Panc1 (cell line): Measurements from ENCODE around the gene DYTN. TPM values are rescaled to one million over a fixed set of nuclear protein-coding genes. Genes with fewer than 3 reads are reported as not detected.

Experiments used
- ATAC-seq: fragments of 200-7000 bp; cut with Tn5 transposase; 2 replicates; pipeline ENCODE4 v1.9.1; 2020; ENCODE audit warnings: mild to moderate bottlenecking, moderate library complexity
- BruUV-seq: library from RNA; stranded (reverse); fragments of 400-500 nt; replicated peaks from 2 replicates; lab custom pipeline; 2021; lab: Mats Ljungman, UMichigan
- CTCF ChIA-PET: fragments of 300-600 bp; sonication (Branson Sonifier 250); formaldehyde crosslinking; loops from one replicate; lab custom pipeline; 2022; ENCODE audit warnings: antibody characterized with exemption; lab: Charles Lee
- POLR2A ChIA-PET: fragments of 300-600 bp; sonication (Branson Sonifier 250); formaldehyde crosslinking; loops from one replicate; lab custom pipeline; 2022; ENCODE audit warnings: antibody characterized with exemption; lab: Charles Lee
- DNase-seq: peaks from one replicate; pipeline ENCODE4 v3.0.0-alpha.2; 2010; ENCODE audit warnings: low read depth, low spot score
- H3K27ac ChIP-seq: 2 replicates; pipeline ENCODE4 v1.5.1; 2011; ENCODE audit warnings: mild to moderate bottlenecking, low read length, inconsistent platforms
- H3K27me3 ChIP-seq: fragments of 200-500 bp; sonication (Bioruptor generic); 2 replicates; pipeline ENCODE4 v1.6.0; 2014; ENCODE audit warnings: low read length, inconsistent platforms; ENCODE audit not compliant: control insufficient read depth, insufficient read depth
- H3K36me3 ChIP-seq: fragments of 200-500 bp; sonication (Bioruptor generic); 2 replicates; pipeline ENCODE4 v1.5.1; 2014; ENCODE audit warnings: inconsistent platforms, mild to moderate bottlenecking, low read length, moderate library complexity; ENCODE audit not compliant: control insufficient read depth, insufficient read depth
- H3K4me1 ChIP-seq: 2 replicates; pipeline ENCODE4 v1.5.1; 2011; ENCODE audit warnings: inconsistent platforms, mild to moderate bottlenecking, low read length, moderate library complexity; ENCODE audit not compliant: control insufficient read depth, insufficient read depth
- H3K4me3 ChIP-seq, 2 experiments: 2 replicates each; pipeline ENCODE4 v1.5.1; 2011 to 2012; ENCODE audit warnings: low read depth in 2 of 2, low read length in 2 of 2, mild to moderate bottlenecking in 2 of 2, inconsistent platforms in 1 of 2, moderate library complexity in 1 of 2
- H3K9me3 ChIP-seq: fragments of 200-500 bp; sonication (Bioruptor generic); 2 replicates; pipeline ENCODE4 v1.5.1; 2014; ENCODE audit warnings: low read depth, mild to moderate bottlenecking, inconsistent platforms, low read length, moderate library complexity; ENCODE audit not compliant: control insufficient read depth, insufficient read depth
- POLR2AphosphoS5 ChIP-seq: IDR thresholded peaks from 2 replicates; pipeline ENCODE4 v1.6.1; 2012; ENCODE audit warnings: mild to moderate bottlenecking, low read depth, low read length, moderate library complexity
- SIN3A ChIP-seq: IDR thresholded peaks from 2 replicates; pipeline ENCODE4 v1.6.1; 2012; ENCODE audit warnings: low read depth, mild to moderate bottlenecking, low read length, moderate library complexity, borderline replicate concordance; ENCODE audit not compliant: insufficient read depth
- TCF7L2 ChIP-seq: IDR thresholded peaks from 2 replicates; pipeline ENCODE4 v1.6.1; 2011; ENCODE audit warnings: mild to moderate bottlenecking, low read depth, low read length, inconsistent platforms
- in situ Hi-C: cut with HindIII; loops from 2 replicates; pipeline ENCODE4 v1.10.0; 2016; ENCODE audit warnings: low sequenced_read_pairs, low pct_unique_long_range_greater_than_20kb
- intact Hi-C: fragments of 100-400 bp; cut with micrococcal nuclease; formaldehyde crosslinking; loops from one replicate; pipeline ENCODE4 v1.10.0; 2022; ENCODE audit not compliant: unreplicated experiment
- total RNA-seq: library from RNA; stranded (reverse); gene quantifications from one replicate; pipeline ENCODE4 v1.2.1, GENCODE V29; 2021; ENCODE audit not compliant: unreplicated experiment
- TF ChIP-seq, protein P1 (sequence below): fragments of 450-650 bp; IDR thresholded peaks from 2 replicates; pipeline ENCODE4 v1.5.1; 2017; ENCODE audit warnings: mild to moderate bottlenecking
- TF ChIP-seq, protein P2 (sequence below), 2 experiments: IDR thresholded peaks; 2 replicates each; pipeline ENCODE4 v1.6.1; 2011 to 2012; ENCODE audit warnings: low read depth in 2 of 2, control low read depth in 1 of 2, low read length in 1 of 2, mild to moderate bottlenecking in 1 of 2, moderate library complexity in 1 of 2; ENCODE audit not compliant: insufficient read depth in 1 of 2

DYTN gene
- total RNA-seq, 1 experiment from 2014 or later = not detected

DNA sequence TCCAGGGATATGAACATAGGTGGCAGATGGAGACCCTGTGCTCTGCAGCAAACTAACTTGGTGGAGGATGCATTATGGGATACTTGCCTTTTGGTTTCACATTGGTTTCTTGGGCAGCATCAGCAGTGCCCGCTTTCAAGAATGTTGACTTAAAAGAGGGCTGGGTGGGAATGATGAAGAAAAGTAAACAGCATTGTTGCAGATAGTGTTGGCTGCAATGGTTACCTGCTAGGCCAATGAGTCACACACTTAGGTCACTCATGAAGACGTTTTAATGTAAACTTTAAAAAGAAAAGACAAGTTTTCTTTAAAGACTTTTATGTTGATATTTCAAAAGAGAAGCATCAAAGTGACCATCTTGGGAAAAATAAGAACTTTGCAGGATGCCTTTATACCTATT is 102.0 kb downstream of the DYTN start:
- no peaks in the 10 kb centered on the region for H3K4me1 ChIP-seq
- H3K9me3 ChIP-seq = no peaks in the 10 kb centered on the region
- no peak for TF ChIP-seq SIN3A
- TF ChIP-seq, protein P1, sequence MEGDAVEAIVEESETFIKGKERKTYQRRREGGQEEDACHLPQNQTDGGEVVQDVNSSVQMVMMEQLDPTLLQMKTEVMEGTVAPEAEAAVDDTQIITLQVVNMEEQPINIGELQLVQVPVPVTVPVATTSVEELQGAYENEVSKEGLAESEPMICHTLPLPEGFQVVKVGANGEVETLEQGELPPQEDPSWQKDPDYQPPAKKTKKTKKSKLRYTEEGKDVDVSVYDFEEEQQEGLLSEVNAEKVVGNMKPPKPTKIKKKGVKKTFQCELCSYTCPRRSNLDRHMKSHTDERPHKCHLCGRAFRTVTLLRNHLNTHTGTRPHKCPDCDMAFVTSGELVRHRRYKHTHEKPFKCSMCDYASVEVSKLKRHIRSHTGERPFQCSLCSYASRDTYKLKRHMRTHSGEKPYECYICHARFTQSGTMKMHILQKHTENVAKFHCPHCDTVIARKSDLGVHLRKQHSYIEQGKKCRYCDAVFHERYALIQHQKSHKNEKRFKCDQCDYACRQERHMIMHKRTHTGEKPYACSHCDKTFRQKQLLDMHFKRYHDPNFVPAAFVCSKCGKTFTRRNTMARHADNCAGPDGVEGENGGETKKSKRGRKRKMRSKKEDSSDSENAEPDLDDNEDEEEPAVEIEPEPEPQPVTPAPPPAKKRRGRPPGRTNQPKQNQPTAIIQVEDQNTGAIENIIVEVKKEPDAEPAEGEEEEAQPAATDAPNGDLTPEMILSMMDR = no peak
- TF ChIP-seq POLR2AphosphoS5 = no peak
- TF ChIP-seq, protein P2, sequence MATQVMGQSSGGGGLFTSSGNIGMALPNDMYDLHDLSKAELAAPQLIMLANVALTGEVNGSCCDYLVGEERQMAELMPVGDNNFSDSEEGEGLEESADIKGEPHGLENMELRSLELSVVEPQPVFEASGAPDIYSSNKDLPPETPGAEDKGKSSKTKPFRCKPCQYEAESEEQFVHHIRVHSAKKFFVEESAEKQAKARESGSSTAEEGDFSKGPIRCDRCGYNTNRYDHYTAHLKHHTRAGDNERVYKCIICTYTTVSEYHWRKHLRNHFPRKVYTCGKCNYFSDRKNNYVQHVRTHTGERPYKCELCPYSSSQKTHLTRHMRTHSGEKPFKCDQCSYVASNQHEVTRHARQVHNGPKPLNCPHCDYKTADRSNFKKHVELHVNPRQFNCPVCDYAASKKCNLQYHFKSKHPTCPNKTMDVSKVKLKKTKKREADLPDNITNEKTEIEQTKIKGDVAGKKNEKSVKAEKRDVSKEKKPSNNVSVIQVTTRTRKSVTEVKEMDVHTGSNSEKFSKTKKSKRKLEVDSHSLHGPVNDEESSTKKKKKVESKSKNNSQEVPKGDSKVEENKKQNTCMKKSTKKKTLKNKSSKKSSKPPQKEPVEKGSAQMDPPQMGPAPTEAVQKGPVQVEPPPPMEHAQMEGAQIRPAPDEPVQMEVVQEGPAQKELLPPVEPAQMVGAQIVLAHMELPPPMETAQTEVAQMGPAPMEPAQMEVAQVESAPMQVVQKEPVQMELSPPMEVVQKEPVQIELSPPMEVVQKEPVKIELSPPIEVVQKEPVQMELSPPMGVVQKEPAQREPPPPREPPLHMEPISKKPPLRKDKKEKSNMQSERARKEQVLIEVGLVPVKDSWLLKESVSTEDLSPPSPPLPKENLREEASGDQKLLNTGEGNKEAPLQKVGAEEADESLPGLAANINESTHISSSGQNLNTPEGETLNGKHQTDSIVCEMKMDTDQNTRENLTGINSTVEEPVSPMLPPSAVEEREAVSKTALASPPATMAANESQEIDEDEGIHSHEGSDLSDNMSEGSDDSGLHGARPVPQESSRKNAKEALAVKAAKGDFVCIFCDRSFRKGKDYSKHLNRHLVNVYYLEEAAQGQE (IDR thresholded peaks at IDR 0.05; ENCODE audit: insufficient read depth in 1 of 2, low read depth in 2 of 2, low read length in 1 of 2) = no peak
- no peak for TF ChIP-seq TCF7L2
- intact Hi-C loops (no loop called here), in situ Hi-C loops (no loop called here)
- DNase-seq (no peak), ATAC-seq (no peak)
- H3K27me3 ChIP-seq = no peaks in the 10 kb centered on the region
- ChIA-PET CTCF (no interaction called here), POLR2A (no interaction called here)
- H3K4me3 ChIP-seq = no peak overlapping the region
- no peak overlapping the region for H3K27ac ChIP-seq
- no peaks in the 10 kb centered on the region for H3K36me3 ChIP-seq
- BruUV-seq = no TSS peak

DNA sequence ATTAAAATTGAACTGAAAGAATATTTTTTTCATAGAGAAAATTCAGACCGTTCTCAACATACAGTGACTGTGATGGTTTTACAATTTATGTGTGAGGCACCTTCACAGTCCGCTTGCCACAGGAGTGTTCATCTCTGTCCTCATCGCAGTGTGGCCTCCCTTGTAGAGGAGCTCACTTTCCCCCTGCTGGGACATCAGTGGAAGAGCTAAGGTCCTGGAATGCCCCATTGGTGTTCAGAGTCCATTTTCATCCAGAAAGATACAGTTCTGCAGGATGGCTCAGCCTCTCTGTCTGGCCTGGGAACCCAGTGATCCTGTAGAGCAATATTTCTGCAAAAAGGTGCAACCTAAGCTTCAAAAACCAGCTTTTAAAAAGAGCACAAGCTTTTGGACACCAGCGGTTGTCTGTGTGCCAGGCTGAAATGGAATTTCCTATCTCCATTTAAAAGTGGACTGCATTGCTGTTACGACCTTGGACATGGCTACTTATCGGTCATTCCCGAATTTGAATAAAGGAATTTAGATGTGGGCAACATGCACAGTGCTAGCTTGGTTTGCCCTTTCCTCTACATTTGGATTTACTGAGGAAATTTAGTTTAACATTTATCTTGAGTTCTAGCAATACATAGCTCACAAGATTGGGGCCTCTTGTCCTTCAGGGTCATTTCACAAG is 102.6 kb downstream of the DYTN start:
- in situ Hi-C loops (no loop called here), intact Hi-C loops (no loop called here)
- no peaks in the 10 kb centered on the region for H3K9me3 ChIP-seq
- H3K4me1 ChIP-seq = no peaks in the 10 kb centered on the region
- ChIA-PET POLR2A (no interaction called here), CTCF (no interaction called here)
- TF ChIP-seq, protein P1 = no peak
- TF ChIP-seq SIN3A = no peak
- no peaks in the 10 kb centered on the region for H3K36me3 ChIP-seq
- BruUV-seq = no TSS peak
- H3K4me3 ChIP-seq = no peak overlapping the region
- no peak for ATAC-seq
- no peak for DNase-seq
- H3K27me3 ChIP-seq = no peaks in the 10 kb centered on the region
- no peak overlapping the region for H3K27ac ChIP-seq
